Testis (tissue), 2 donors: ENCODE results near the gene BIN2.

Experiments used
- POLR2A ChIP-seq: fragments of 450-650 bp; IDR thresholded peaks from one replicate; pipeline ENCODE4 v1.6.1; 2017; ENCODE audit warnings: antibody characterized with exemption, mild to moderate bottlenecking, moderate library complexity
- TF ChIP-seq, protein P1 (sequence below), 3 experiments: fragments of 450-650 bp in 2 of 3; fragments of 200-600 bp in 1 of 3; sonication (generic) in 1 of 3; IDR thresholded peaks; one replicate each; pipeline ENCODE4 v1.5.1; 2016 to 2019; ENCODE audit warnings: antibody characterized with exemption in 3 of 3, mild to moderate bottlenecking in 2 of 3, moderate library complexity in 1 of 3

DNA sequence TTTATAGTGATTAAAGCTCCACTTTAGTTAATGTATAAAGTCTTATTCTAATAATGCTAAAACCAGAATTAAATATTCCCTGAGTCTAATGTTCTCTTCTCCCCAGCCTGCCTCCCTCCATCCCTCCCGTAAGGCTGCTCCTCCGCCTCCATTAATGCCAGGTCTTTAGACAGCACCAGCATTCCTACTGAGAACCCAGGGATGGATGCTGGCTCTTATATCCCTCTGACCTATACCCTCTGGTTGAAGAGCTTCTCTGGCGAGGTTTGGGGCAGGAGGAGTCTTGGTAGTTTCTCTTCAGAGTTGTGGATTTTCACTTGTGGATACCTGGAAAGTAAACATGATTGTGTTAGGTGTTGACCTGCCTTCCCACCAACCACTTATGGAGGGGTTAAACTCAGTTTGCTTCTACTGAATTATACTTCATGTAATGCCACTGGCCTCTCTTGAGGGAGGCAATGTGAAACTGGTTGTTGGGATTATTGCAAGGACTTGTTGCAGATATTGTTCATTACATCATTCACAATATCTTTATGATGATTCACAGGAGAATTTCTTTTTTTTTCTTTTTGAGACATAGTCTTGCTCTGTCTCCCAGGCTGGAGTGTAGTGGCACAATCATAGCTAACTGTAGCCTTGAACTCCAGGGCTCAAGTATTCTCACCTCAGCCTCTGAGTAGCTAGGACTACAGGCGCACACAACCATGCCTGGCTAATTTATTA, 42.6 kb downstream of the BIN2 start:
- no peak for TF ChIP-seq POLR2A
- TF ChIP-seq, protein P1, sequence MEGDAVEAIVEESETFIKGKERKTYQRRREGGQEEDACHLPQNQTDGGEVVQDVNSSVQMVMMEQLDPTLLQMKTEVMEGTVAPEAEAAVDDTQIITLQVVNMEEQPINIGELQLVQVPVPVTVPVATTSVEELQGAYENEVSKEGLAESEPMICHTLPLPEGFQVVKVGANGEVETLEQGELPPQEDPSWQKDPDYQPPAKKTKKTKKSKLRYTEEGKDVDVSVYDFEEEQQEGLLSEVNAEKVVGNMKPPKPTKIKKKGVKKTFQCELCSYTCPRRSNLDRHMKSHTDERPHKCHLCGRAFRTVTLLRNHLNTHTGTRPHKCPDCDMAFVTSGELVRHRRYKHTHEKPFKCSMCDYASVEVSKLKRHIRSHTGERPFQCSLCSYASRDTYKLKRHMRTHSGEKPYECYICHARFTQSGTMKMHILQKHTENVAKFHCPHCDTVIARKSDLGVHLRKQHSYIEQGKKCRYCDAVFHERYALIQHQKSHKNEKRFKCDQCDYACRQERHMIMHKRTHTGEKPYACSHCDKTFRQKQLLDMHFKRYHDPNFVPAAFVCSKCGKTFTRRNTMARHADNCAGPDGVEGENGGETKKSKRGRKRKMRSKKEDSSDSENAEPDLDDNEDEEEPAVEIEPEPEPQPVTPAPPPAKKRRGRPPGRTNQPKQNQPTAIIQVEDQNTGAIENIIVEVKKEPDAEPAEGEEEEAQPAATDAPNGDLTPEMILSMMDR (IDR thresholded peaks at IDR 0.05): no peak
